GM23248 (cell line): ENCODE data around the gene MRPS7.

Source experiments
- EZH2 ChIP-seq: fragments of 200-600 bp; sonication (generic); IDR thresholded peaks from 2 replicates; pipeline ENCODE4 v1.6.1; 2018; ENCODE audit warnings: antibody characterized with exemption, mild to moderate bottlenecking; ENCODE audit not compliant: insufficient read depth, poor library complexity, severe bottlenecking
- EZH2phosphoT487 ChIP-seq: fragments of 200-600 bp; sonication (generic); IDR thresholded peaks from 2 replicates; pipeline ENCODE4 v1.6.1; 2018; ENCODE audit warnings: antibody characterized with exemption, moderate library complexity, mild to moderate bottlenecking, low read depth; ENCODE audit not compliant: insufficient read depth

- TF ChIP-seq EZH2phosphoT487, result no peak
- TF ChIP-seq EZH2, result no peak
These were observed 32.8 kb upstream of the MRPS7 start for GRCh38 chr17:75228847-75229246.
